G401 (cell line): Measurements from ENCODE around the gene FOXO3. TPM values are rescaled to one million over a fixed set of nuclear protein-coding genes. Genes with fewer than 3 reads are reported as not detected.
A peak's percentile ranks its signal among the peaks of the same experiment; 100 is the strongest.
"Not testable (repeated sequence)": the region's sequence is repeated elsewhere in the genome, so short reads cannot be mapped to it uniquely, and the experiment has no call there.

Source experiments
- DNase-seq: peaks from one replicate; pipeline ENCODE4 v3.0.0-alpha.2; 2015; ENCODE audit warnings: low spot score
- in situ Hi-C: cut with HindIII; loops from 2 replicates; pipeline ENCODE4 v1.10.0; 2016; ENCODE audit warnings: low sequenced_read_pairs, mixed read lengths
- total RNA-seq: library from RNA; depleted of rRNA; stranded (reverse); fragments of >200 nt; shearing (Covaris generic); gene quantifications from 2 replicates; pipeline ENCODE4 v1.2.3, GENCODE V29; 2014; rRNA removed

The FOXO3 gene
- 13.7 and 15.7 TPM in 2 replicates for total RNA-seq

GRCh38 chr6:108560463-108561308 is at the start of gene FOXO3:
TSS of gene FOXO3 (plus strand) at chr6:108560917. CDS start at chr6:108561209, 292 bp downstream.
- DNase-seq: peak; percentile 74
- in situ Hi-C loops: no loop called here

- in situ Hi-C loops: no loop called here
- DNase-seq: peak; percentile 15
Measured at GRCh38 chr6:108518714-108519576, 41.8 kb upstream of the FOXO3 start.

GRCh38 chr6:108521616-108522107 is 39.1 kb upstream of the FOXO3 start:
- in situ Hi-C loops: no loop called here
- no peak for DNase-seq

GRCh38 chr6:108523697-108524096 is 37.0 kb upstream of the FOXO3 start:
- no peak for DNase-seq
- in situ Hi-C loops: no loop called here

- DNase-seq: no peak
- in situ Hi-C loops: loop anchor here (25.0 kb wide), 1 partner anchor 313 kb away; the partner anchor contains the start of gene ARMC2
Measured at GRCh38 chr6:108524528-108525248, 36.0 kb upstream of the FOXO3 start.

- in situ Hi-C loops: loop anchor here (25.0 kb wide), 1 partner anchor 311 kb away; the partner anchor contains the start of gene ARMC2
- DNase-seq: peak; percentile 55
Measured at GRCh38 chr6:108526739-108527174, 34.0 kb upstream of the FOXO3 start.

- in situ Hi-C loops: loop anchor here (25.0 kb wide), 1 partner anchor 308 kb away; the partner anchor contains the start of gene ARMC2
- no peak for DNase-seq
Measured at GRCh38 chr6:108528878-108529277, 31.8 kb upstream of the FOXO3 start.

- DNase-seq: no peak
- in situ Hi-C loops: loop anchor here (25.0 kb wide), 1 partner anchor 306 kb away; the partner anchor contains the start of gene ARMC2
Measured at GRCh38 chr6:108531332-108531731, 29.4 kb upstream of the FOXO3 start.

GRCh38 chr6:108535114-108535742 is 25.5 kb upstream of the FOXO3 start:
- in situ Hi-C loops: loop anchor here (25.0 kb wide), 1 partner anchor 302 kb away; the partner anchor contains the start of gene ARMC2
- no peak for DNase-seq

GRCh38 chr6:108535920-108536535 is 24.7 kb upstream of the FOXO3 start:
- in situ Hi-C loops: loop anchor here (25.0 kb wide), 1 partner anchor 301 kb away; the partner anchor contains the start of gene ARMC2
- not testable (repeated sequence) for DNase-seq

- DNase-seq: peak; percentile 92
- in situ Hi-C loops: loop anchor here (25.0 kb wide), 1 partner anchor 295 kb away; the partner anchor contains the start of gene ARMC2
Measured at GRCh38 chr6:108541843-108542759, 18.6 kb upstream of the FOXO3 start.

GRCh38 chr6:108543175-108543940 is 17.4 kb upstream of the FOXO3 start:
- in situ Hi-C loops: loop anchor here (25.0 kb wide), 1 partner anchor 294 kb away; the partner anchor contains the start of gene ARMC2
- no peak for DNase-seq

- DNase-seq: peak; percentile 87
- in situ Hi-C loops: loop anchor here (25.0 kb wide), 1 partner anchor 293 kb away; the partner anchor contains the start of gene ARMC2
Measured at GRCh38 chr6:108544606-108545005, 16.1 kb upstream of the FOXO3 start.

- in situ Hi-C loops: loop anchor here (25.0 kb wide), 1 partner anchor 291 kb away; the partner anchor contains the start of gene ARMC2
- DNase-seq: no peak
Measured at GRCh38 chr6:108546079-108547049, 14.4 kb upstream of the FOXO3 start.

- in situ Hi-C loops: loop anchor here (25.0 kb wide), 1 partner anchor 288 kb away; the partner anchor contains the start of gene ARMC2
- no peak for DNase-seq
Measured at GRCh38 chr6:108549241-108549640, 11.5 kb upstream of the FOXO3 start.
